GM12878 (cell line): Measurements from ENCODE around the gene WDTC1. TPM values are rescaled to one million over a fixed set of nuclear protein-coding genes. Genes with fewer than 3 reads are reported as not detected.

ENCODE experiments used
- ATAC-seq: fragments of 200-7000 bp; cut with Tn5 transposase; 3 replicates; pipeline ENCODE4 v1.9.1; 2020; ENCODE audit warnings: mild to moderate bottlenecking, moderate library complexity
- BruUV-seq: library from RNA; stranded (reverse); fragments of 400-500 nt; replicated peaks from 2 replicates; lab custom pipeline; 2021; lab: Mats Ljungman, UMichigan
- CTCF ChIA-PET: fragments of 300-600 bp; sonication (Branson Sonifier 250); formaldehyde crosslinking; extraction: SDS; loops from one replicate; lab custom pipeline; 2021; ENCODE audit warnings: inconsistent platforms; lab: Yijun Ruan, JAX
- POLR2A ChIA-PET: fragments of 350-600 bp; formaldehyde crosslinking; extraction: SDS; loops from one replicate; lab custom pipeline; 2021; ENCODE audit warnings: inconsistent platforms; lab: Charles Lee
- RAD21 ChIA-PET: fragments of 300-600 bp; sonication (Branson Sonifier 250); formaldehyde crosslinking; loops from one replicate; lab custom pipeline; 2023; ENCODE audit warnings: antibody characterized with exemption; ENCODE audit not compliant: unreplicated experiment; lab: Charles Lee
- SMC1A ChIA-PET: fragments of 300-600 bp; sonication (Branson Sonifier 250); formaldehyde crosslinking; loops from one replicate; lab custom pipeline; 2023; ENCODE audit not compliant: unreplicated experiment, uncharacterized antibody; lab: Charles Lee
- DNase-seq: peaks from one replicate; pipeline ENCODE4 v3.0.0-alpha.2; 2011; ENCODE audit warnings: low read depth, low spot score
- FAIRE-seq: peaks from 3 replicates; lab custom pipeline; 2011; peaks lifted over from hg19 to GRCh38; lab: Jason Lieb, UNC
- H2AFZ ChIP-seq: 2 replicates; pipeline ENCODE4 v1.6.0; 2011; ENCODE audit warnings: low read depth, low read length, control low read depth; ENCODE audit not compliant: control insufficient read depth
- H3K27ac ChIP-seq: 2 replicates; pipeline ENCODE4 v1.5.1; 2011; ENCODE audit warnings: control low read depth; ENCODE audit not compliant: control insufficient read depth, insufficient read depth
- H3K27me3 ChIP-seq, 2 experiments: replicated peaks in 1 of 2; 2 replicates each; pipeline versions ENCODE4 v1.6.0 to v1.6.1; 2011; ENCODE audit warnings: low read length in 1 of 2; ENCODE audit not compliant: control insufficient read depth in 2 of 2, insufficient read depth in 2 of 2
- H3K36me3 ChIP-seq, 2 experiments: 2 replicates each; pipeline ENCODE4 v1.5.1; 2011; ENCODE audit warnings: low read length in 1 of 2; ENCODE audit not compliant: control insufficient read depth in 2 of 2, insufficient read depth in 2 of 2
- H3K4me1 ChIP-seq: 2 replicates; pipeline ENCODE4 v1.6.1; 2011; ENCODE audit warnings: mild to moderate bottlenecking, low read length, moderate library complexity, mixed read lengths; ENCODE audit not compliant: control insufficient read depth, insufficient read depth
- H3K4me2 ChIP-seq: 2 replicates; pipeline ENCODE4 v1.6.0; 2011; ENCODE audit warnings: control low read depth; ENCODE audit not compliant: control insufficient read depth, insufficient read depth
- H3K4me3 ChIP-seq: fragments of 200-600 bp; sonication (generic); 2 replicates; pipeline ENCODE4 v1.5.1; 2016
- H3K79me2 ChIP-seq: 2 replicates; pipeline ENCODE4 v1.6.0; 2011; ENCODE audit warnings: low read length; ENCODE audit not compliant: control insufficient read depth, insufficient read depth
- H3K9ac ChIP-seq: 2 replicates; pipeline ENCODE4 v1.8.0; 2011; ENCODE audit warnings: low read length, control low read depth, mixed read lengths; ENCODE audit not compliant: control insufficient read depth, insufficient read depth
- H3K9me3 ChIP-seq: replicated peaks from 3 replicates; pipeline ENCODE4 v1.5.1; 2011; ENCODE audit warnings: mild to moderate bottlenecking, low read length; ENCODE audit not compliant: control insufficient read depth, insufficient read depth
- H4K20me1 ChIP-seq: 2 replicates; pipeline ENCODE4 v1.6.0; 2011; ENCODE audit not compliant: control insufficient read depth, insufficient read depth
- IKZF1 ChIP-seq: fragments of 450-650 bp; conservative IDR thresholded peaks from 2 replicates; pipeline ENCODE4 v1.6.1; 2017; ENCODE audit warnings: antibody characterized with exemption, mild to moderate bottlenecking
- WGBS: methylation state at CpG from one replicate; pipeline ENCODE4 v1.1.6; 2016; ENCODE audit warnings: low lambda C conversion rate; ENCODE audit not compliant: insufficient replicate concordance, insufficient coverage; ENCODE audit errors: missing lambda C conversion rate; 5-methylcytosine and 5-hydroxymethylcytosine counted together
- in situ Hi-C: fragments of 300-500 bp; cut with MboI; formaldehyde crosslinking; loops from 9 replicates; pipeline ENCODE4 v1.14.3; 2018; ENCODE audit warnings: mixed read lengths
- intact Hi-C: fragments of 100-400 bp; cut with micrococcal nuclease; formaldehyde crosslinking; loops from one replicate; pipeline ENCODE4 v1.14.2; 2022; ENCODE audit not compliant: unreplicated experiment
- polyA plus RNA-seq, 11 experiments: library from polyadenylated mRNA; depleted of rRNA in 4 of 11; unstranded in 6 of 11; stranded (reverse) in 5 of 11; fragments of >200 nt; fragmentation: Nextera tagmentation in 4 of 11; fragmentation: Illumina TruSeq in 1 of 11; extraction: Ambion mirVana in 4 of 11; extraction: Trizol in 1 of 11; gene quantifications; 1 replicate in 1 of 11; 2 replicates in 10 of 11; pipeline versions ENCODE4 v1.2.1 to v1.2.3, GENCODE V29; 2011 to 2016; ENCODE audit warnings: inconsistent platforms in 2 of 11, missing spikeins in 2 of 11, low read depth in 1 of 11
- total RNA-seq, 4 experiments: library from RNA; depleted of rRNA in 3 of 4; stranded (reverse); fragments of >200 nt in 3 of 4; fragmentation: Illumina TruSeq in 1 of 4; extraction: Trizol in 1 of 4; gene quantifications; 2 replicates each; pipeline versions ENCODE4 v1.2.1 to v1.2.3, GENCODE V29; 2013 to 2021
- TF ChIP-seq, protein P1 (sequence below): fragments of 450-650 bp; formaldehyde crosslinking; IDR thresholded peaks from 2 replicates; pipeline ENCODE4 v1.4.0; 2022; ENCODE audit warnings: mild to moderate bottlenecking, moderate library complexity
- TF ChIP-seq, protein P2 (sequence below): fragments of 450-650 bp; IDR thresholded peaks from 2 replicates; pipeline ENCODE4 v1.6.1; 2016; ENCODE audit warnings: mild to moderate bottlenecking

WDTC1 gene
- total and polyA plus RNA-seq, 10 of the 15 experiments (the other 5 are each of a cell fraction or from before 2014, with no cell fraction given) = 0.21 to 28.7 (median 7.6) TPM

DNA sequence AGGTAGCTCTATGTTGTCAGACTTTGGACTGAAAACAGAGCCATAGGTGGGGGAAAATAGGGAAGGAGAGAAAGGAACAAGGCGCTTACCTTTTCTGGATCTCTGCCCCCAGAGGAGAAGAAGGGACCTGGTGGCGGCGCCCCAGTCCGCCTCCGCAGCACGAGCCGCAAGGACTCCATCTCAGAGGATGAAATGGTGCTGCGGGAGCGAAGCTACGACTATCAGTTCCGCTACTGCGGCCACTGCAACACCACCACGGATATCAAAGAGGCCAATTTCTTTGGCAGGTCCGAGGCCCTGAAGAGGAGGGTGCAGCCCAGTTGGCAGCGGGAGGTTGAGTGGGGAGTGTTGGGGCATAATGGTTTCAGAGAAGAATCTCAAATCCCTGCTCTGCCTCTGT is 69.1 kb downstream of the WDTC1 start:
- no peak overlapping the region for H2AFZ ChIP-seq

More for the DNA sequence above, 69.1 kb downstream of the WDTC1 start:
- H3K4me1 ChIP-seq = peaks cover 5% of the 10 kb centered on the region
- H3K4me3 ChIP-seq = no peak overlapping the region
- H3K9me3 ChIP-seq = no peaks in the 10 kb centered on the region
- no peaks in the 10 kb centered on the region for H3K79me2 ChIP-seq
- RAD21 ChIA-PET = interaction anchor here (3.9 kb wide), 1 partner anchor 83 kb away, joined by 34 read pairs; no protein-coding TSS in a partner anchor
- intact Hi-C loops (no loop called here), in situ Hi-C loops (loop anchor here (5.0 kb wide), 3 partner anchors 89 to 359 kb away; partner anchors contain the start of gene GPR3)
- H3K36me3 ChIP-seq = peaks cover 2 to 6% of the 10 kb centered on the region in 2 experiments; a peak in 3 of 4 replicates
- no peaks in the 10 kb centered on the region for H3K27me3 ChIP-seq
- ATAC-seq = no peak
- 96% methylated on average over 15 of the region's 15 CpGs for WGBS
- CTCF ChIA-PET = interaction anchor here (1.2 to 13.1 kb wide), 4 partner anchors 9 to 303 kb away, joined by 3 to 265 read pairs (median 110); partner anchors contain the start of gene AHDC1
- DNase-seq = no peak
- SMC1A ChIA-PET = interaction anchor here (5.5 kb wide), 1 partner anchor 93 kb away, joined by 54 read pairs; no protein-coding TSS in a partner anchor
- H4K20me1 ChIP-seq = no peaks in the 10 kb centered on the region
- POLR2A ChIA-PET = no interaction called here
- no peak for FAIRE-seq
- BruUV-seq = no TSS peak
- no peak overlapping the region for H3K27ac ChIP-seq
- H3K4me2 ChIP-seq = no peak overlapping the region
- no peak for TF ChIP-seq IKZF1
- TF ChIP-seq, protein P1, sequence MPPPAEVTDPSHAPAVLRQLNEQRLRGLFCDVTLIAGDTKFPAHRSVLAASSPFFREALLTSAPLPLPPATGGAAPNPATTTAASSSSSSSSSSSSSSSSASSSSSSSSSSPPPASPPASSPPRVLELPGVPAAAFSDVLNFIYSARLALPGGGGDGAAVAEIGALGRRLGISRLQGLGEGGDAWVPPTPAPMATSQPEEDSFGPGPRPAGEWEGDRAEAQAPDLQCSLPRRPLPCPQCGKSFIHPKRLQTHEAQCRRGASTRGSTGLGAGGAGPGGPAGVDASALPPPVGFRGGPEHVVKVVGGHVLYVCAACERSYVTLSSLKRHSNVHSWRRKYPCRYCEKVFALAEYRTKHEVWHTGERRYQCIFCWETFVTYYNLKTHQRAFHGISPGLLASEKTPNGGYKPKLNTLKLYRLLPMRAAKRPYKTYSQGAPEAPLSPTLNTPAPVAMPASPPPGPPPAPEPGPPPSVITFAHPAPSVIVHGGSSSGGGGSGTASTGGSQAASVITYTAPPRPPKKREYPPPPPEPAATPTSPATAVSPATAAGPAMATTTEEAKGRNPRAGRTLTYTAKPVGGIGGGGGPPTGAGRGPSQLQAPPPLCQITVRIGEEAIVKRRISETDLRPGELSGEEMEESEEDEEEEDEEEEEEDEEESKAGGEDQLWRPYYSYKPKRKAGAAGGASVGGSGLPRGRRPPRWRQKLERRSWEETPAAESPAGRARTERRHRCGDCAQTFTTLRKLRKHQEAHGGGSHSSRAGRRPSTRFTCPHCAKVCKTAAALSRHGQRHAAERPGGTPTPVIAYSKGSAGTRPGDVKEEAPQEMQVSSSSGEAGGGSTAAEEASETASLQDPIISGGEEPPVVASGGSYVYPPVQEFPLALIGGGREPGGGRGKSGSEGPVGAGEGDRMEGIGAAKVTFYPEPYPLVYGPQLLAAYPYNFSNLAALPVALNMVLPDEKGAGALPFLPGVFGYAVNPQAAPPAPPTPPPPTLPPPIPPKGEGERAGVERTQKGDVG (CRISPR knock-in tag) = no peak
- TF ChIP-seq, protein P2, sequence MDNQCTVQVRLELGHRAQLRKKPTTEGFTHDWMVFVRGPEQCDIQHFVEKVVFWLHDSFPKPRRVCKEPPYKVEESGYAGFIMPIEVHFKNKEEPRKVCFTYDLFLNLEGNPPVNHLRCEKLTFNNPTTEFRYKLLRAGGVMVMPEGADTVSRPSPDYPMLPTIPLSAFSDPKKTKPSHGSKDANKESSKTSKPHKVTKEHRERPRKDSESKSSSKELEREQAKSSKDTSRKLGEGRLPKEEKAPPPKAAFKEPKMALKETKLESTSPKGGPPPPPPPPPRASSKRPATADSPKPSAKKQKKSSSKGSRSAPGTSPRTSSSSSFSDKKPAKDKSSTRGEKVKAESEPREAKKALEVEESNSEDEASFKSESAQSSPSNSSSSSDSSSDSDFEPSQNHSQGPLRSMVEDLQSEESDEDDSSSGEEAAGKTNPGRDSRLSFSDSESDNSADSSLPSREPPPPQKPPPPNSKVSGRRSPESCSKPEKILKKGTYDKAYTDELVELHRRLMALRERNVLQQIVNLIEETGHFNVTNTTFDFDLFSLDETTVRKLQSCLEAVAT = no peak
- H3K9ac ChIP-seq = no peak overlapping the region
